Gastroesophageal sphincter (tissue), 3 donors: ENCODE data around the gene CD247.

Source experiments
- CTCF ChIP-seq, 4 experiments: fragments of 200-600 bp in 2 of 4; fragments of 450-650 bp in 2 of 4; sonication (generic) in 1 of 4; IDR thresholded peaks; one replicate each; pipeline ENCODE4 v1.5.1; 2017 to 2019; ENCODE audit warnings: antibody characterized with exemption in 4 of 4, mild to moderate bottlenecking in 2 of 4, moderate library complexity in 2 of 4
- POLR2A ChIP-seq, 2 donors: fragments of 450-650 bp; IDR thresholded peaks; one replicate each; pipeline ENCODE4 v1.6.1; 2017; ENCODE audit warnings: antibody characterized with exemption in 2 of 2, mild to moderate bottlenecking in 2 of 2, moderate library complexity in 1 of 2

GRCh38 chr1:167467752-167468151, 50.6 kb downstream of the CD247 start:
- TF ChIP-seq CTCF (IDR thresholded peaks at IDR 0.05): no peak
- no peak for TF ChIP-seq POLR2A (IDR thresholded peaks at IDR 0.05)
